ENCODE data around the gene FBXL13. TPM values are rescaled to one million over a fixed set of nuclear protein-coding genes. Genes with fewer than 3 reads are reported as not detected.
"Not testable (repeated sequence)": the region's sequence is repeated elsewhere in the genome, so short reads cannot be mapped to it uniquely, and the experiment has no call there.

The FBXL13 gene
- polyA plus RNA-seq, 1 of the 3 experiments (the other 2 are of a cell fraction): 1.1 TPM

DNA sequence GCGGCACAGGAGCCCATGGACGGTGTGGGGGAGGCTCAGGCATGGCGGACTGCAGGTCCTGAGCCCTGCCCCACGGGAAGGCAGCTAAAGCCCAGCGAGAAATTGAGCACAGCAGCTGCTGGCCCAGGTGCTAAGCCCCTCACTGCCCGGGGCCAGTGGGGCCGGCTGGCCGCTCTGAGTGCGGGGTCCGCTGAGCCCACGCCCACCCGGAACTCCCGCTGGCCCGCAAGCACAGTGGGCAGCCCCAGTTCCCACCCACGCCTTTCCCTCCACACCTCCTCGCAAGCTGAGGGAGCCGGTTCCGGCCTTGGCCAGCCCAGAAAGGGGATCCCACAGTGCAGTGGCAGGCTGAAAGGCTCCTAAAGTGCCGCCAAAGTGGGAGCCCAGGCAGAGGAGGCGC lies 40.3 kb downstream of the FBXL13 start:
- 83% methylated on average over 17 of the region's 20 CpGs for WGBS (ENCODE audit: low lambda C conversion rate)
- DNase-seq; H3K4me1 ChIP-seq (ENCODE audit: control insufficient read depth in 1 of 2, insufficient read depth in 2 of 2, low read depth in 1 of 2, low read length in 1 of 2); H3K9me2 ChIP-seq; H2AFZ ChIP-seq (ENCODE audit: low read depth); H3K4me3 ChIP-seq (ENCODE audit: low read depth in 2 of 2, low read length in 1 of 2); H3K27me3 ChIP-seq (ENCODE audit: insufficient read depth); H3K9me3 ChIP-seq; H3K4me2 ChIP-seq; H4K20me1 ChIP-seq (ENCODE audit: insufficient read depth); H3K9ac ChIP-seq; POLR2A ChIA-PET; H3K36me3 ChIP-seq (replicated peaks in 1 of 2; ENCODE audit: control insufficient read depth in 1 of 2, insufficient read depth in 2 of 2, low read length in 1 of 2); H3F3A ChIP-seq (replicated peaks; ENCODE audit: insufficient read depth); H3K27ac ChIP-seq (ENCODE audit: low read depth in 2 of 2, low read length in 1 of 2); H3K79me2 ChIP-seq (ENCODE audit: insufficient read depth): not testable (repeated sequence)
- CTCF ChIA-PET: interaction anchor here (1.7 kb wide), 1 partner anchor 9 kb away, joined by 3 read pairs; no protein-coding TSS in a partner anchor

- POLR2A ChIA-PET: no interaction called here
- Histone ChIP-seq H4K20me1 (ENCODE audit: insufficient read depth) (no peaks in the 10 kb centered on the region), H3K9ac (no peak overlapping the region), H3K79me2 (ENCODE audit: insufficient read depth) (no peaks in the 10 kb centered on the region), H3K4me2 (no peak overlapping the region), H2AFZ (ENCODE audit: low read depth) (no peak overlapping the region), H3K27ac (ENCODE audit: low read depth in 2 of 2, low read length in 1 of 2) (no peak overlapping the region), H3K27me3 (ENCODE audit: insufficient read depth) (no peaks in the 10 kb centered on the region), H3K4me3 (ENCODE audit: low read depth in 2 of 2, low read length in 1 of 2) (no peak overlapping the region), H3F3A (replicated peaks; ENCODE audit: insufficient read depth) (peaks cover 3% of the 10 kb centered on the region), H3K36me3 (replicated peaks in 1 of 2; ENCODE audit: control insufficient read depth in 1 of 2, insufficient read depth in 2 of 2, low read length in 1 of 2) (no peaks in the 10 kb centered on the region), H3K4me1 (ENCODE audit: control insufficient read depth in 1 of 2, insufficient read depth in 2 of 2, low read depth in 1 of 2, low read length in 1 of 2) (no peaks in the 10 kb centered on the region), H3K9me3 (no peaks in the 10 kb centered on the region), H3K9me2 (peaks cover 8% of the 10 kb centered on the region; the same call in 1 of the 2 replicates)
- WGBS (ENCODE audit: low lambda C conversion rate): 42% methylated on average over 1 of the region's 1 CpG
- DNase-seq: no peak
- TF ChIP-seq TEAD4 (IDR thresholded peaks at IDR 0.05; ENCODE audit: borderline replicate concordance, insufficient read depth): no peak
- TF ChIP-seq NRF1 (IDR thresholded peaks at IDR 0.05; ENCODE audit: low read depth, low read length): no peak
- no peak for TF ChIP-seq IRF3 (IDR thresholded peaks at IDR 0.05; ENCODE audit: low read depth, low read length)
- TF ChIP-seq TAF1 (IDR thresholded peaks at IDR 0.05; ENCODE audit: borderline replicate concordance, low read depth, low read length): no peak
- no peak for TF ChIP-seq SMC3 (IDR thresholded peaks at IDR 0.05; ENCODE audit: low read depth, low read length)
- TF ChIP-seq EP300 (IDR thresholded peaks at IDR 0.05; ENCODE audit: borderline replicate concordance in 1 of 2, low read depth in 1 of 2, low read length in 1 of 2): no peak
- TF ChIP-seq NFIC (IDR thresholded peaks at IDR 0.05; ENCODE audit: borderline replicate concordance): no peak
- no peak for TF ChIP-seq PBX3 (IDR thresholded peaks at IDR 0.05)
- TF ChIP-seq, protein P1, sequence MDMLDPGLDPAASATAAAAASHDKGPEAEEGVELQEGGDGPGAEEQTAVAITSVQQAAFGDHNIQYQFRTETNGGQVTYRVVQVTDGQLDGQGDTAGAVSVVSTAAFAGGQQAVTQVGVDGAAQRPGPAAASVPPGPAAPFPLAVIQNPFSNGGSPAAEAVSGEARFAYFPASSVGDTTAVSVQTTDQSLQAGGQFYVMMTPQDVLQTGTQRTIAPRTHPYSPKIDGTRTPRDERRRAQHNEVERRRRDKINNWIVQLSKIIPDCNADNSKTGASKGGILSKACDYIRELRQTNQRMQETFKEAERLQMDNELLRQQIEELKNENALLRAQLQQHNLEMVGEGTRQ (IDR thresholded peaks at IDR 0.05; ENCODE audit: borderline replicate concordance, low read depth, low read length): no peak
- TF ChIP-seq SIN3A (IDR thresholded peaks at IDR 0.05; ENCODE audit: borderline replicate concordance, low read depth, low read length): no peak
- no peak for TF ChIP-seq YY1 (IDR thresholded peaks at IDR 0.05; ENCODE audit: low read depth)
- no peak for TF ChIP-seq ELF1 (IDR thresholded peaks at IDR 0.05)
- no peak for TF ChIP-seq MXI1 (IDR thresholded peaks at IDR 0.05; ENCODE audit: low read depth, low read length)
- TF ChIP-seq, protein P2, sequence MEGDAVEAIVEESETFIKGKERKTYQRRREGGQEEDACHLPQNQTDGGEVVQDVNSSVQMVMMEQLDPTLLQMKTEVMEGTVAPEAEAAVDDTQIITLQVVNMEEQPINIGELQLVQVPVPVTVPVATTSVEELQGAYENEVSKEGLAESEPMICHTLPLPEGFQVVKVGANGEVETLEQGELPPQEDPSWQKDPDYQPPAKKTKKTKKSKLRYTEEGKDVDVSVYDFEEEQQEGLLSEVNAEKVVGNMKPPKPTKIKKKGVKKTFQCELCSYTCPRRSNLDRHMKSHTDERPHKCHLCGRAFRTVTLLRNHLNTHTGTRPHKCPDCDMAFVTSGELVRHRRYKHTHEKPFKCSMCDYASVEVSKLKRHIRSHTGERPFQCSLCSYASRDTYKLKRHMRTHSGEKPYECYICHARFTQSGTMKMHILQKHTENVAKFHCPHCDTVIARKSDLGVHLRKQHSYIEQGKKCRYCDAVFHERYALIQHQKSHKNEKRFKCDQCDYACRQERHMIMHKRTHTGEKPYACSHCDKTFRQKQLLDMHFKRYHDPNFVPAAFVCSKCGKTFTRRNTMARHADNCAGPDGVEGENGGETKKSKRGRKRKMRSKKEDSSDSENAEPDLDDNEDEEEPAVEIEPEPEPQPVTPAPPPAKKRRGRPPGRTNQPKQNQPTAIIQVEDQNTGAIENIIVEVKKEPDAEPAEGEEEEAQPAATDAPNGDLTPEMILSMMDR (IDR thresholded peaks at IDR 0.05): no peak
- TF ChIP-seq POLR2AphosphoS5 (IDR thresholded peaks at IDR 0.05; ENCODE audit: low read depth, low read length): no peak
- no peak for TF ChIP-seq CHD2 (IDR thresholded peaks at IDR 0.05; ENCODE audit: low read length, partially characterized antibody)
- TF ChIP-seq RAD21 (IDR thresholded peaks at IDR 0.05; ENCODE audit: low read length): no peak
- no peak for TF ChIP-seq MEF2A (IDR thresholded peaks at IDR 0.05; ENCODE audit: borderline replicate concordance, low read depth)
- no peak for TF ChIP-seq JUND (IDR thresholded peaks at IDR 0.05)
- CTCF ChIA-PET: no interaction called here
Observed at GRCh38 chr7:103031781-103032180, 42.8 kb downstream of the FBXL13 start.
